Breast epithelium (tissue), 3 donors: ENCODE data around the gene TRIM5.

Experiments used
- POLR2A ChIP-seq: fragments of 450-650 bp; IDR thresholded peaks from one replicate; pipeline ENCODE4 v1.6.1; 2016; ENCODE audit warnings: antibody characterized with exemption, mild to moderate bottlenecking, moderate library complexity
- TF ChIP-seq, protein P1 (sequence below), 3 donors: fragments of 450-650 bp; IDR thresholded peaks; one replicate each; pipeline ENCODE4 v1.5.1; 2016 to 2017; ENCODE audit warnings: antibody characterized with exemption in 3 of 3, mild to moderate bottlenecking in 3 of 3, moderate library complexity in 3 of 3

GRCh38 chr11:5686426-5686825 is 1.6 kb upstream of the TRIM5 start:
- no peak for TF ChIP-seq POLR2A
- TF ChIP-seq, protein P1, sequence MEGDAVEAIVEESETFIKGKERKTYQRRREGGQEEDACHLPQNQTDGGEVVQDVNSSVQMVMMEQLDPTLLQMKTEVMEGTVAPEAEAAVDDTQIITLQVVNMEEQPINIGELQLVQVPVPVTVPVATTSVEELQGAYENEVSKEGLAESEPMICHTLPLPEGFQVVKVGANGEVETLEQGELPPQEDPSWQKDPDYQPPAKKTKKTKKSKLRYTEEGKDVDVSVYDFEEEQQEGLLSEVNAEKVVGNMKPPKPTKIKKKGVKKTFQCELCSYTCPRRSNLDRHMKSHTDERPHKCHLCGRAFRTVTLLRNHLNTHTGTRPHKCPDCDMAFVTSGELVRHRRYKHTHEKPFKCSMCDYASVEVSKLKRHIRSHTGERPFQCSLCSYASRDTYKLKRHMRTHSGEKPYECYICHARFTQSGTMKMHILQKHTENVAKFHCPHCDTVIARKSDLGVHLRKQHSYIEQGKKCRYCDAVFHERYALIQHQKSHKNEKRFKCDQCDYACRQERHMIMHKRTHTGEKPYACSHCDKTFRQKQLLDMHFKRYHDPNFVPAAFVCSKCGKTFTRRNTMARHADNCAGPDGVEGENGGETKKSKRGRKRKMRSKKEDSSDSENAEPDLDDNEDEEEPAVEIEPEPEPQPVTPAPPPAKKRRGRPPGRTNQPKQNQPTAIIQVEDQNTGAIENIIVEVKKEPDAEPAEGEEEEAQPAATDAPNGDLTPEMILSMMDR (IDR thresholded peaks at IDR 0.05), result no peak
